ENCODE data around the gene NAA60. TPM values are rescaled to one million over a fixed set of nuclear protein-coding genes. Genes with fewer than 3 reads are reported as not detected.

Gene NAA60
- total and polyA plus RNA-seq, 2 experiments from 2014 or later: 32.4 to 36.5 TPM

DNA sequence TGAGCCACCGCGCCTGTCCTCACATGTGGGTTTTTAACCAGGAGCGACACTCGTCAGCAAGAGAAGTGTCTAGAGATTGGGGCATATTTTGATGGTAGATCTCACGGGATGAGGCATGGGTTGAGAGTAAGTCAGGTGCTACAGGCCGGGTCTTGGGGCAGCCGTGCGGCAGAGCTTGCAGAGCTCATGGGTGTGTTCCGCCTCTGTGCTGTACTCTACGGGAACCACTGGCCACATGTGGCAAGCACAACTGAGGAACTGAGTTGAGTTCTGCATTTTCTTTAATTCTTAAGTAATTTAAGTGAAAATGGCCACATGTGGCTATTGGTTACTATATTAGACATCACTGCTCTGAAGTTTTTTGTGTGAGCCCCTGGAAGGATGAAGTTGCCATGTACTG lies 66.9 kb downstream of the NAA60 start (continued):
- no peak for TF ChIP-seq ETS1 (IDR thresholded peaks at IDR 0.05)
- TF ChIP-seq STAT1 (IDR thresholded peaks at IDR 0.05; ENCODE audit: unreplicated experiment): no peak
- TF ChIP-seq ZNF114 (CRISPR knock-in tag; IDR thresholded peaks at IDR 0.05): no peak
- TF ChIP-seq REST (IDR thresholded peaks at IDR 0.05; ENCODE audit: unreplicated experiment): no peak
- no peak for TF ChIP-seq JUNB (IDR thresholded peaks at IDR 0.05; ENCODE audit: unreplicated experiment)

- no peak overlapping the region for H3K4me3 ChIP-seq
- Mint-ChIP-seq H3K9me3 (no peaks in the 10 kb centered on the region; the same call in 2 of the 3 replicates), H3K4me1 (no peaks in the 10 kb centered on the region), H3K27me3 (ENCODE audit: insufficient read depth, low read depth, poor library complexity) (peaks cover 4% of the 10 kb centered on the region), H3K27ac (no peak overlapping the region), H3K36me3 (ENCODE audit: low read depth) (peaks cover 53% of the 10 kb centered on the region), H3K4me3 (no peak overlapping the region)
- no peaks in the 10 kb centered on the region for H3F3A ChIP-seq (replicated peaks; ENCODE audit: low read depth)
- no peaks in the 10 kb centered on the region for H3K27me3 ChIP-seq (ENCODE audit: insufficient read depth)
- H3K9me2 ChIP-seq (ENCODE audit: insufficient read depth): no peaks in the 10 kb centered on the region
- no peaks in the 10 kb centered on the region for H3K79me2 ChIP-seq (replicated peaks; ENCODE audit: insufficient read depth)
- no peak overlapping the region for H3K27ac ChIP-seq (ENCODE audit: low read depth)
- DNase-seq (ENCODE audit: low spot score) (no peak), ATAC-seq (no peak)
- no peak overlapping the region for H3K4me2 ChIP-seq
- H3K4me1 ChIP-seq (ENCODE audit: insufficient read depth): no peaks in the 10 kb centered on the region
- TF ChIP-seq EZH2 (IDR thresholded peaks at IDR 0.05; ENCODE audit: low read depth, unreplicated experiment) (no peak), STAT1 (IDR thresholded peaks at IDR 0.05; ENCODE audit: unreplicated experiment) (no peak), ZNF462 (CRISPR knock-in tag; IDR thresholded peaks at IDR 0.05) (no peak), JUNB (IDR thresholded peaks at IDR 0.05; ENCODE audit: unreplicated experiment) (no peak), ZNF331 (CRISPR knock-in tag; IDR thresholded peaks at IDR 0.05; ENCODE audit: low read depth) (no peak)
- H3K36me3 ChIP-seq (ENCODE audit: insufficient read depth): no peaks in the 10 kb centered on the region
- no peak overlapping the region for H2AFZ ChIP-seq
- peaks cover 8% of the 10 kb centered on the region; the same call in 1 of the 2 replicates for H4K20me1 ChIP-seq (replicated peaks; ENCODE audit: insufficient read depth)
Observed at GRCh38 chr16:3511286-3512180, 68.1 kb downstream of the NAA60 start.

All from GM23338 (cell line).